Esophagus (tissue), 2 donors: Measurements from ENCODE around the gene PARL. TPM values are rescaled to one million over a fixed set of nuclear protein-coding genes. Genes with fewer than 3 reads are reported as not detected.
"Not testable (repeated sequence)": the region's sequence is repeated elsewhere in the genome, so short reads cannot be mapped to it uniquely, and the experiment has no call there.

ENCODE experiments used
- H3K27ac ChIP-seq, 2 donors: one replicate each; pipeline ENCODE4 v1.5.1; 2013; ENCODE audit warnings: low read depth in 2 of 2, mild to moderate bottlenecking in 2 of 2, inconsistent platforms in 1 of 2, low read length in 1 of 2, moderate library complexity in 1 of 2
- H3K27me3 ChIP-seq, 2 donors: one replicate each; pipeline ENCODE4 v1.6.1; 2013; ENCODE audit warnings: low read length in 2 of 2, control low read depth in 1 of 2, mild to moderate bottlenecking in 1 of 2; ENCODE audit not compliant: insufficient read depth in 2 of 2, control insufficient read depth in 1 of 2
- H3K36me3 ChIP-seq, 2 donors: one replicate each; pipeline ENCODE4 v1.6.1; 2013; ENCODE audit warnings: low read length in 1 of 2; ENCODE audit not compliant: control insufficient read depth in 2 of 2, insufficient read depth in 2 of 2
- H3K4me1 ChIP-seq, 2 donors: one replicate each; pipeline ENCODE4 v1.6.1; 2013; ENCODE audit warnings: low read length in 1 of 2; ENCODE audit not compliant: control insufficient read depth in 2 of 2, insufficient read depth in 2 of 2
- H3K4me3 ChIP-seq, 2 donors: one replicate each; pipeline ENCODE4 v1.5.1; 2013; ENCODE audit warnings: low read length in 2 of 2, mild to moderate bottlenecking in 2 of 2, low read depth in 1 of 2, moderate library complexity in 1 of 2
- H3K9me3 ChIP-seq, 2 donors: one replicate each; pipeline ENCODE4 v1.6.1; 2013; ENCODE audit warnings: mild to moderate bottlenecking in 2 of 2, low read depth in 1 of 2, low read length in 1 of 2, moderate library complexity in 1 of 2; ENCODE audit not compliant: control insufficient read depth in 2 of 2, insufficient read depth in 1 of 2
- WGBS, 2 donors: extraction: QIAGEN DNeasy Blood & Tissue Kit; methylation state at CpG; one replicate each; pipeline ENCODE4 v1.1.7; 2013; 5-methylcytosine and 5-hydroxymethylcytosine counted together
- polyA plus RNA-seq, 2 donors: library from polyadenylated mRNA; stranded (reverse); fragments of 200-250 nt; gene quantifications; one replicate each; pipeline ENCODE4 v1.2.3, GENCODE V29; 2013
- donor health status: healthy with polysubstance abuse.
- donor health status: Bipolar disorder and iron deficiency.

Gene PARL
- polyA plus RNA-seq, 2 donors: 45.8 to 59.6 TPM

DNA sequence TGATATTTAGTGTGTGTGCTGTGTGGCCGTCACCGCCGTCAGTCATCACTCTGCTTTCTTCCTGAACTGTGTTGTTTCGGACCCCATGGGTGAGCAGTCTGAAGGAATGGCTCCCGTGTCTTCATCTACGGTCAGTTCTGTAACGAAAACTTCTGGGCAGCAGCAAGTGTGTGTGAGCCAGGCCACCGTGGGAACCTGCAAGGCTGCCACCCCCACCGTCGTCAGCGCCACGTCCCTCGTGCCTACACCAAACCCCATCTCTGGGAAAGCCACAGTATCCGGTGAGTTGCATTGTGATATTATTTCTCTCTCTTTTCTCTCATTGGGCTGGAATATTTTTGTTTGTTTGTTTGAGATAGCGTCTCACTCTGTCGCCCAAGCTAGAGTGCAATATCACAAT is 94.0 kb downstream of the PARL start:
- 95 to 96% methylated on average over 16 of the region's 16 CpGs for WGBS, 2 donors
- H3K36me3 ChIP-seq: peaks cover 5 to 11% of the 10 kb centered on the region in 2 donors

DNA sequence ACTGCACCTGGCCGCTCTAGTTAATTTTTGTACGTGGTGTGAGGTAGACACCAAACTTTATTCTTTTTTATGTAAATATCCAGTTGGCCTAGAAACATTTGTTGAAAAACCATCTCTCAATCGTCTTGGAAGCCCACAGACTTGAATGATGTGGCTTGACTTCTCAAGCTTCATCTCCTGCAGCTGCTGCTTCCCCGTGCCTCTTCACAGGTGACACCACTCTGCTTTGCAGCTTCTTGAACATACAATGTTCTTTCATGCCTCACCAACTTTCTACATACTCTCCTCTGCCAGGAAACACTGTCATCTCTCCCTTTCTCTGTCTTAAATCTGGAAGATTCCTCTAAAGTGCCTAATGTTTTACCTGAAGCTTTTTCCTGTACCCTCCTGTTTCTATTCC is 94.9 kb downstream of the PARL start:
- 86% methylated on average over 4 of the region's 4 CpGs for WGBS, 2 donors
- no peak overlapping the region for H3K4me3 ChIP-seq
- peaks cover 5 to 11% of the 10 kb centered on the region in 2 donors for H3K36me3 ChIP-seq
- H3K27ac ChIP-seq: no peak overlapping the region
- H3K9me3 ChIP-seq: no peaks in the 10 kb centered on the region
- H3K4me1 ChIP-seq: no peaks in the 10 kb centered on the region
- no peaks in the 10 kb centered on the region for H3K27me3 ChIP-seq

More for the DNA sequence above, 94.0 kb downstream of the PARL start:
- H3K4me3 ChIP-seq: no peak overlapping the region
- no peaks in the 10 kb centered on the region for H3K27me3 ChIP-seq
- no peak overlapping the region for H3K27ac ChIP-seq
- no peaks in the 10 kb centered on the region for H3K4me1 ChIP-seq
- no peaks in the 10 kb centered on the region for H3K9me3 ChIP-seq

DNA sequence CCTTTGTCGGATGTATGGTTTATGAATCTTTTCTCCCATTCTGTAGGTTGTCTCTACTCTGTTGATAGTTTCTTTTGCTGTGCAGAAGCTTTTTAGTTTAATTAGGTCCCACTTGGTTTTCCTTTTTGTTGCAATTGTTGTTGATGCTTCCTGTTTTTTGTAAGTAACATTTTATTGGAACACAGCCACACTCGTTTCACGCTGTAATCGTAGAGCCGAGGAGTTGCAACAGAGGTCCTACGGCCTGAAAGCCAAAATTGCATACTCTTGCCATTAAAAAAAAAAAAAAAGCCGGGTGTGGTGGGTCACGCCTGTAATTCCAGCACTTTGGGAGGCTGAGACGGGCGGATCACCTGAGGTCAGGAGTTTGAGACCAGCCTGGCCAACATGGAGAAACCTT is 100.2 kb downstream of the PARL start:
- not testable (repeated sequence) for H3K27me3 ChIP-seq, H3K4me3 ChIP-seq, H3K27ac ChIP-seq, H3K4me1 ChIP-seq, H3K9me3 ChIP-seq
- WGBS, 2 donors: 90 to 93% methylated on average over 10 of the region's 10 CpGs
- peaks cover 8 to 12% of the 10 kb centered on the region in 2 donors for H3K36me3 ChIP-seq

DNA sequence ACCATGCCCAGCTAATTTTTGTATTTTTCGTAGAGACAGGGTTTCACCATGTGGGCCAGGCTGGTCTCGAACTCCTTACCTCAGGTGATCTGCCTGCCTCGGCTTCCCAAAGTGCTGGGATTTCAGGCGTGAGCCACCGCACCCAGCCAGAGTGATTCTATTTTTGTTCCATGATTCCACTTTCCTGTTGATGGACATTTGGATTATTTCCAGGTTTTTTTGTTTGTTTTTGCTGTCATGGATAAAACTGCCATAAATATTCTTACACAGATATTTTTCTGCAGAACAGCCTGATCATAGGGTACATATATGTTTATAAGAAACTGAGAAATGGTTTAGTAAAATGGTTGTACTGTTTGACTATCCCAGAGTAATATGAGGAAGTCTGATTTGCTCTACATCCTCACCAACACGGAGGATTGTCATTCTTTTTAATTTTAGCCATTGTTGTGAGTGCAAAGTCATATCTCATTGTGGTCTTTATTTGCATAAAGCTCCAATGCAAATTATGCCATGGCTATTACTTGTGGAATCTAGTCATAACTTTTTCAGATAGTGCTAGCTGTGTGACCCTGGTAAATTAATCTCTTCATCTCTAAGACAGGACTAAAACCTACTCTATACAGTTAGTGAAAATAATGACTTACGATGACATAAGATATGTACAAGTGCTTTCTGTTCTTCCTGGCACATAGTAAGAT is 102.0 kb downstream of the PARL start:
- Histone ChIP-seq H3K9me3 (no peaks in the 10 kb centered on the region), H3K27me3 (no peaks in the 10 kb centered on the region), H3K4me1 (no peaks in the 10 kb centered on the region), H3K27ac (no peak overlapping the region), H3K36me3 (peaks cover 8 to 12% of the 10 kb centered on the region in 2 donors), H3K4me3 (no peak overlapping the region)
- 75 to 85% methylated on average over 7 of the region's 7 CpGs for WGBS, 2 donors

DNA sequence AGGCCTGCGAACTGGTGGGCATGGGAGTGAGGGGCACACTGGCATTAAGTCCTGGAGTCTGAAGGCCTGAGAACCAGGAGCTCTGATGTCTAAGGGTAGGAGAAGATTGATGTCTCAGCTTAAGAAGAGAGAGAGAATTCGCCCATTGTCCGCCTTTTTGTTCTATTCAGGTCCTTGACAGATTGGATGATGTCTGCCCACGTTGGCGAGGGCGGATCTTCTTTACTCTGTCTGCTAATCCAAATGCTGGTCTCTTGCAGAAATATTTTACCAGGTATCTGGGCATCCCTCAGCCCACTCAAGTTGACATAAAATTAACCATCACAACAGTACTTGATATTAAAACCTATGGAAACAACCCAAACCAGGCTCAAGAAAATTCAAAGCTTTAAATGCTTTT is 103.4 kb downstream of the PARL start:
- no peaks in the 10 kb centered on the region for H3K9me3 ChIP-seq
- H3K27me3 ChIP-seq: no peaks in the 10 kb centered on the region
- H3K36me3 ChIP-seq: peaks cover 8 to 14% of the 10 kb centered on the region in 2 donors
- H3K4me3 ChIP-seq: no peak overlapping the region
- H3K27ac ChIP-seq: no peak overlapping the region
- 94 to 95% methylated on average over 6 of the region's 6 CpGs for WGBS, 2 donors
- H3K4me1 ChIP-seq: no peaks in the 10 kb centered on the region

DNA sequence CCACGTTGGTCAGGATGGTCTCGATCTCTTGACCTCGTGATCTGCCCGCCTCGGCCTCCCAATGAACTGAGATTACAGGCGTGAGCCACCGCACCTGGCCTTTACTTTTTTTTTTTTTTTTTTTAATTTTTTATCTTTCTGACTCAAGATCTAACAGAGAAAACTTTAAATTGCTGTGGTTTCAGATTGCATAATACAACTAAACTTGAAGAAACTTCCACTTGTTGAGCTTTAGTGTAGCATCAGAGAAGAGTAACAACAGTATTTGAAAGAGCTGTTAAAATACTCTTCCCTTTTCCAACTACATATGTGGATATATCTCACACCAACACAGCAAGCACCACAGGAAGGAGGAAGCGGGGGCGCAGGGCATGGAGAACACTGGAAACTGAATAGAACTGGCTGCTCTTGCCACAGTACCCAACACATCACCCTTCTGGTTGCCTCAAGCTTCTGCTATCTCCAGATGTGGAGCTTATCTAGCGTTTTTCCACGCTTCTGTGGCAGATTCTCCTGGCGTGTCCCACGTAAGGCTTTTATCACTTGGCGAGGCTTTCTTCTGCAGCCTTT is 104.7 kb downstream of the PARL start:
- Histone ChIP-seq H3K27me3 (no peaks in the 10 kb centered on the region), H3K27ac (no peak overlapping the region), H3K4me3 (no peak overlapping the region), H3K4me1 (no peaks in the 10 kb centered on the region), H3K9me3 (no peaks in the 10 kb centered on the region), H3K36me3 (peaks cover 5 to 14% of the 10 kb centered on the region in 2 donors)
- 91 to 93% methylated on average over 14 of the region's 14 CpGs for WGBS, 2 donors

Other genes with a start within 250 kb of the PARL start
- gene KLHL24, start 249.3 kb downstream of the PARL start, polyA plus RNA-seq: 1 to 10 TPM; 4.3 to 5.1 TPM
- gene YEATS2, start 187.1 kb downstream of the PARL start, polyA plus RNA-seq: 1 to 10 TPM; 5.8 to 9.0 TPM
- 1 to 10 TPM; 1.2 to 1.4 TPM for gene MAP6D1, start 59.3 kb downstream of the PARL start, polyA plus RNA-seq
- gene ABCC5, start 133.0 kb upstream of the PARL start, polyA plus RNA-seq: 10 to 100 TPM; 19.2 to 56.0 TPM
- not detected for gene HTR3D, start 146.9 kb upstream of the PARL start, polyA plus RNA-seq
- not detected for gene HTR3C, start 168.2 kb upstream of the PARL start, polyA plus RNA-seq
- gene HTR3E, start 212.2 kb upstream of the PARL start, polyA plus RNA-seq: not detected